RCC 7860 (cell line): ENCODE measurements around the gene PLEKHG2.

Source experiments
- DNase-seq: peaks from one replicate; pipeline ENCODE4 v3.0.0-alpha.2; 2015; ENCODE audit warnings: low spot score
- FAIRE-seq: peaks from 2 replicates; lab custom pipeline; 2012; peaks lifted over from hg19 to GRCh38; lab: Jason Lieb, UNC

PLEKHG2 gene

GRCh38 chr19:39420769-39421168 lies 8.3 kb downstream of the PLEKHG2 start:
- DNase-seq (no peak), FAIRE-seq (no peak)

- FAIRE-seq = no peak
- no peak for DNase-seq
Observed at GRCh38 chr19:39422020-39422419, 9.6 kb downstream of the PLEKHG2 start.

- no peak for DNase-seq
- no peak for FAIRE-seq
Observed at GRCh38 chr19:39423258-39424086, 11.0 kb downstream of the PLEKHG2 start.

GRCh38 chr19:39424934-39425333 lies 12.5 kb downstream of the PLEKHG2 start:
- DNase-seq (no peak), FAIRE-seq (no peak)

- FAIRE-seq (no peak), DNase-seq (no peak)
Observed at GRCh38 chr19:39425744-39426143, 13.3 kb downstream of the PLEKHG2 start.

- no peak for FAIRE-seq
- DNase-seq = no peak
Observed at GRCh38 chr19:39426170-39426569, 13.7 kb downstream of the PLEKHG2 start.

- FAIRE-seq = no peak
Observed at GRCh38 chr19:39427707-39428106, 15.2 kb downstream of the PLEKHG2 start.

GRCh38 chr19:39428283-39429112 lies 16.0 kb downstream of the PLEKHG2 start:
- FAIRE-seq = no peak
- peak; percentile 56 for DNase-seq

More at GRCh38 chr19:39427707-39428106, 15.2 kb downstream of the PLEKHG2 start:
- DNase-seq = no peak

- DNase-seq (peak; percentile 86), FAIRE-seq (peak; percentile 71)
Observed at GRCh38 chr19:39430675-39431593, 18.5 kb downstream of the PLEKHG2 start.

GRCh38 chr19:39432677-39433025 lies 20.2 kb downstream of the PLEKHG2 start:
- FAIRE-seq (no peak), DNase-seq (no peak)

GRCh38 chr19:39433480-39434079 lies 21.1 kb downstream of the PLEKHG2 start:
- FAIRE-seq = no peak

GRCh38 chr19:39434123-39435076 lies 21.9 kb downstream of the PLEKHG2 start:
- DNase-seq = peak; percentile 23
- no peak for FAIRE-seq

More at GRCh38 chr19:39433480-39434079, 21.1 kb downstream of the PLEKHG2 start:
- DNase-seq = no peak

- peak; percentile 94 for DNase-seq
- peak; percentile 71 for FAIRE-seq
Observed at GRCh38 chr19:39435499-39436349, 23.3 kb downstream of the PLEKHG2 start, which contains the start of gene RPS16. Gene RPS16, minus strand, starts transcription at chr19:39435949. Its CDS starts 54 bp downstream, at chr19:39435895.

- FAIRE-seq (no peak), DNase-seq (no peak)
Observed at GRCh38 chr19:39436350-39436716, 23.9 kb downstream of the PLEKHG2 start.

- peak; percentile 53 for DNase-seq
Observed at GRCh38 chr19:39438270-39438934, 25.9 kb downstream of the PLEKHG2 start.

GRCh38 chr19:39444598-39445195 lies 32.2 kb downstream of the PLEKHG2 start:
- FAIRE-seq = no peak

More at GRCh38 chr19:39438270-39438934, 25.9 kb downstream of the PLEKHG2 start:
- FAIRE-seq = no peak

More at GRCh38 chr19:39444598-39445195, 32.2 kb downstream of the PLEKHG2 start:
- no peak for DNase-seq
